GM19395 (cell line): Measurements from ENCODE around the gene FN3K.

Experiments used
- ATAC-seq: cut with Tn5 transposase; IDR thresholded peaks from one replicate; pipeline ENCODE4 v1.9.1; 2021; ENCODE audit warnings: mild to moderate bottlenecking, moderate library complexity; ENCODE audit not compliant: unreplicated experiment

The FN3K gene

DNA sequence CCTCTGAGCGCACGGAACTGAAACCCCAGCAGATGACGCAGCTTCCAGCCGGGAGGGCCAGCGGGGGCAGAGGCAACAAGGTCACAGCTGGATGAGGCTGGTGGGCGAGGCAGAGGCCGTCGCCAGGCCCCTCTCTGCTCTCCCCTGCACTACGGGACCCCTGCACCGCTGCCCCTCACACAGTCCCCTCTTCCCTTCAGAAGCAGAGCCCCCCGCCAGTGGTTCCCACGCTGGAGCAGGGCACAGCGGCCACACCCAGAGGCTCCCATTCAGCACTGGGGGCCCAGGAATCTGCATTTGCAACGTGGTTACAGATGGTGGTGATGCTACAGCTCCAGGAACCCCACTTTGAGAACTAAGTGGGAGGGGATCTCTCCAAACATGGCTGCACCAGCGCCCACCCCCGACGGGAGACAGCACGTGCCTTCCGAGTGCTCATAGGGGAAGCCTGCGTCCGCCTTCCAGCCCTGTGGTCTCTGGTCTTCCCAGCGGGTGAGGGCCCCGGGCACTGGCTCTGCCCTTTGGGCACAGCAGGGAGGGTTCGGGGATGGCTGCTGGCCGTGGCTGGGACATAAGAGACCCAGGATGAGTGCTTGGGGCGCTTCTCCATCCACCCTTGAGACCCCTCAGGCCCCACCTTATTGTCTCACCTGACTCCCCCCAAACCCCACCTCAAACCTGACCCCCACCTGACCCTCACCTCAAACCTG is 32.2 kb upstream of the FN3K start:
- no peak for ATAC-seq

- ATAC-seq, result no peak
Observed at GRCh38 chr17:82703935-82704865, 31.2 kb upstream of the FN3K start.

GRCh38 chr17:82704886-82705285 is 30.5 kb upstream of the FN3K start:
- no peak for ATAC-seq

GRCh38 chr17:82705756-82706155 is 29.7 kb upstream of the FN3K start:
- no peak for ATAC-seq

GRCh38 chr17:82709024-82709675 is 26.3 kb upstream of the FN3K start:
- no peak for ATAC-seq

- no peak for ATAC-seq
Observed at GRCh38 chr17:82709676-82710498, 25.5 kb upstream of the FN3K start.

DNA sequence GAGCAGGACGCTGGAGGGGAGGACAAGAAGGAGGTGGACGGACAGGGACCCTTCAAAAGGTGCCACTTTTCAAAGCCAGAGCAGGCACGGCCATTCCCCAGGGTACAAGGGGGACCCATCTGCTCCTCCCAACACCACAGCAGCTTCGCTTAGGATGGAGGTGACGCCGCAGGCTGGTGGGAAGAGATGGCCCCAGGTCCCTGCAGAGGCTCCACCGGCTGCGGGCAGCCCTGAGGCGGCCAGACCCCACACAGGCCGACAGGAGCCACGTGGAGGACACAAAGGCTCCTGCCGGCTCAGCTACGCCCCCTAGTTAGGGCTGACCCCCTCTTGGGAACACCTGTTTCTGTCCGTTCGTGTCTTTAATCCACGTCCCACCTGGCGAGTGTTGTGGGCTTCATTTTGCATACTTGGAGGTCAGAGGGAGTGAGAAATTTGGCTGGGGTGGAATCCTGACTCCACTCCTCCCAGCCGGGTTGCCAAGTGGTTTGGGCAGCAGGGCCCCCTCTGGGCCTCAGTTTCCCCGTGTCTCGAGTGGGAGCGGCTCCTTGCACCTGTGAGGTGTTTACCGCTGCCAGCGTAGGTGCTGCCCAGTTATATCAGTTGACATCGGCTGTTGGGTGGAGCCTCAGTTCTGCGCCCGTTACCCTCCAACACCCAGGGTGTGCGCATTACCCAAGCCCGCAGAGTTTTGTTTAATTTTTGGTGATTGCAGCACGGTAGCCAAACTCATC is 24.7 kb upstream of the FN3K start:
- no peak for ATAC-seq

DNA sequence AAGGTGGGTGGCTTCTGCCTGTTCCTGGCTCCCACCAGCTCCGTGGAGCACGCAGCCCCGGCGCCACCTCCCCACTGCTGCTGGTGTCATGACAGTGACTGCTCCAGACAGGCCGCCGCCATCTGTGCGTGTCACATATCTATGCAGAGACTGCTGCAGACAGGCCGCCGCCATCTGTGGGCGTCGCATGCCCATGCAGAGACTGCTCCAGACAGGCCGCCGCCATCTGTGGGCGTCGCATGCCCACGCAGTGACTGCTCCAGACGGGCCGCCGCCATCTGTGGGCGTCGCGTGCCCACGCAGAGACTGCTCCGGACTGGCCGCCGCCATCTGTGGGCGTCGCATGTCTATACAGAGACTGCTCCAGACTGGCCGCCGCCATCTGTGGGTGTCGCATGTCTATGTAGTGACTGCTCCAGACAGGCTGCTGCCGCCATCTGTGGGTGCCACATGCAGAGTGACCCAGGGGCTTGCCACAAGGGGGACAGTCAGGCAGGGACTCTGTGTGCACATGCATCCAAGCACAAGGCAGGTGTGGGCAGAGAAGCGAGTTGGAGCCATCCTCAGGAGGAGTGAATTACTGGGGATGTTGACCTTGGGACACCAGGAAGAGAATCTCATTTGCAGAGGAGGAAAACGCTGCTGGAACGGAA is 22.2 kb upstream of the FN3K start:
- no peak for ATAC-seq

DNA sequence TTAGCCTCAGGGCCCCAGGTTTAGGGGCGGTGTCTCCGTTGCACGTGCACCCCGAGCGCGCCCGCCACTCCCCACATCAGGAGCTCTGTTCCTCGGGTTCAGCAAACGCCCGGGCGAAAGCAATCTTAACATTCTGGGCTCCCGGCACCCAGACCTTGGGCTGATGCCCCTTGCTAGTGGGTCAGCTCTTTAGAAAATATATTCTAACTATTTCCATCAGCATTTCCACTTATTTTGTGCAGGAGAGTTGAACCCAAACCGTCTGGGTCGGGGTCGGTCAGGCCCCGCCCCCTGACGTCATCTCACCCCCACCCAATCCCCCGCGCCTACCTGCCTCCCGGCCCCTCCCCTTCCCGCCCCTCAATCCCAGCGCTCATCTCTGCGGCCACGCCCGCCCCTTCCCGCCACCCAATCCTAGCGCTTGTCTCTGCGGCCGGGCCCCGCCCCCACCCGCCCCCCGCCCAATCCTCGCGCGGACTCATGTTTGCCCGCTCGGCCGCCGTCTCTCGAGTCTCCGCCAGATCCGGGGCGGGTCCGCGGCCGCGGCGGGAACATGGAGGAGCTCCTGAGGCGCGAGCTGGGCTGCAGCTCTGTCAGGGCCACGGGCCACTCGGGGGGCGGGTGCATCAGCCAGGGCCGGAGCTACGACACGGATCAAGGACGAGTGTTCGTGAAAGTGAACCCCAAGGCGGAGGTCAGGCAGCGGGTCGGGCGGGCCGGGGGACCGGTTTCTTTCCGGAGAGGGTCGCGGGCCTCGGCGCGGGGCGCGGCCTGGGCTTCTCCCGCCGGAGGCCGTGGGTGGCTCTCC is 19.0 kb upstream of the FN3K start, which contains the start of gene FN3KRP:
Gene FN3KRP, plus strand, starts transcription at position 504 of the 808 bp plus-strand sequence. Its CDS starts 50 bp downstream, at position 554.
- peak; percentile 65 for ATAC-seq

DNA sequence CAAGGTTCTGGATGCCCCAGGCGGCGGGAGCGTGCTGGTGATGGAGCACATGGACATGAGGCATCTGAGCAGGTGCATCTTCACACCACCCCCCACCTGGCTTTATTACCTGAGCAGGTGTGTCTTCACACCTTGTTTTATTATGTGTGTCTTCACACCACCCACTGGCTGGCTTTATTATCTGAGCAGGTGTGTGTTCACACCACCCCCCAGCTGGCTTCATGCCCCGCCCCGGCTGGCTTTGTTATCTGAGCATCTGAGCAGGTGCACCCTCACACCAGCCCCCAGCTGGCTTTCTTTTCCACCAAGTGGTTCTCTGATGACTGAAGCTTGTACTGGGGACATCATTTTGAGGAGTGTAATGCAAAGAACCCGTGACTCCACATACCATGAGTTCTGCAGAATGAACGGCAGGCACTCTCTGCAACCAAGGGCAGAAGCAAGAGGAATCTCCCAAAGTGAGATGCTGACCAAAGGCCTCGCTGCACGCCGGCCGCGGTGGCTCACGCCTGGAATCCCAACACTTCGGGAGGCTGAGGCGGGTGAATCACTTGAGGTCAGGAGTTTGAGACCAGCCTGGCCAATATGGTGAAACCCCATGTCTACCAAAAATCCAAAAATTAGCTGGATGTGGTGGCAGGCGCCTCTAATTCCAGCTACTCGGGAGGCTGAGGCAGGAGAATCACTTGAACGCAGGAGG is 16.3 kb upstream of the FN3K start:
- ATAC-seq, result no peak

DNA sequence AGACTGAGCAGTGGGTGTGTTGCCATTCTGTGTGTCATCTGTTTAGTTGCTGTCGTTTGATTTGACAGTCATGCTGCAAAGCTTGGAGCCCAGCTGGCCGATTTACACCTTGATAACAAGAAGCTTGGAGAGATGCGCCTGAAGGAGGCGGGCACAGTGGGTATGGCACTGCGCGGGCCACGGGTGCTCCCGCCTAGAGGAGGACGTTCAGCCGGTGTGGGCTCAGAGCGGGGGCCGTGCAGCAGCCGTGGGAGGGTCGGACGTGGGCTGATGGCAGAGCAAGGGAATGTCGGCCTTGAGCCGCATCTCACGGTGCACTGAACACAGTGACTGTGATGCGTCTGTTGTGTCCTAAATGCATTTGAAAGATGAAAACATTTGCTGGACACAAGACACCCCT is 15.2 kb upstream of the FN3K start:
- ATAC-seq, result no peak

- ATAC-seq, result no peak
Observed at GRCh38 chr17:82722341-82723013, 12.9 kb upstream of the FN3K start.

DNA sequence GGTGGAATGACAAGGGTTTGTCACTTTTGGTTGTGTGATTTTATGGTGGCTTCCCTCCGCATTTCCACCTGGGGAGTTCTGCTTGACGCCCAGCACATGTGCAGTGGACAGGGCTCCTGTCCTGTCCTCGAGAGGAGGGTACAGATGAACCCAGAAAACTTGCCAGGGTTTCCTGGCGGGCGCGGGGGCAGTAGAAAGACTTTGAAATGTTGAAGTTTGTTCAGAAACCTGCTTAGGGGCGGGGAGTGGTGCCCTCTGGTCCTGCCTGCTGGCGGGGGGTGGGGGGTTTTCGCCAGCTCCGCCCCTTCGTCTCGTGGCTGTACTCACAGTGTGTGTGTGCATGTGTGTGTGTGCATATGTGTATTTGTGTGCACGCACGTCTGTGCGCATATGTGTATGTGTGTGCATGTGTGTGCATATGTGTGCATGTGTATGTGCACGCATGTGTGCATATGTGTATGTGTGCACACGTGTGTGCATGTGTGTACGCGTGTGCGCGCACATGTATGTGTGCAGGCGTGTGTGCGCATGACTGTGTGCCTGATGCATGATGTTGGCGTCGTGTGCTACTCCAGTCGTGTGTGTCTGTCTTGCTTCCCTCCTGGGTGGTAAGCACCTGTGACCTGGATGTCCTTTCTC is 12.1 kb upstream of the FN3K start:
- no peak for ATAC-seq

DNA sequence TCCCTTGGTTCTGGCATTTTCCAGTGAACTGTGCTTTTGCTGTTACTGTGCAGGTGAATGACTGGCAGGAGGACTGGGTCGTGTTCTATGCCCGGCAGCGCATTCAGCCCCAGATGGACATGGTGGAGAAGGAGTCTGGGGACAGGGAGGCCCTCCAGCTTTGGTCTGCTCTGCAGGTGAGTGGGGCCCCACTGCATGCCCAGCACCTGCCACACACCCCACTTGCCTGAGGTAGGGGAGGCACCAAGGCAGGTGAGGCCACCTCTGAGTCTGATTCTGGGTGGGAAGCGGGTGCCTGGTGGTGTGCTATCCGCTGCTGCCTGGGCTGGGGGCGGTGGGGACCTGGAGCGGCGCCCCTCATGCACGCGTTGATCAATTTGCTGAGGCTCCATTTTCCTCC is 9.0 kb upstream of the FN3K start:
- ATAC-seq, result no peak

- no peak for ATAC-seq
Observed at GRCh38 chr17:82729479-82730260, 5.7 kb upstream of the FN3K start.

DNA sequence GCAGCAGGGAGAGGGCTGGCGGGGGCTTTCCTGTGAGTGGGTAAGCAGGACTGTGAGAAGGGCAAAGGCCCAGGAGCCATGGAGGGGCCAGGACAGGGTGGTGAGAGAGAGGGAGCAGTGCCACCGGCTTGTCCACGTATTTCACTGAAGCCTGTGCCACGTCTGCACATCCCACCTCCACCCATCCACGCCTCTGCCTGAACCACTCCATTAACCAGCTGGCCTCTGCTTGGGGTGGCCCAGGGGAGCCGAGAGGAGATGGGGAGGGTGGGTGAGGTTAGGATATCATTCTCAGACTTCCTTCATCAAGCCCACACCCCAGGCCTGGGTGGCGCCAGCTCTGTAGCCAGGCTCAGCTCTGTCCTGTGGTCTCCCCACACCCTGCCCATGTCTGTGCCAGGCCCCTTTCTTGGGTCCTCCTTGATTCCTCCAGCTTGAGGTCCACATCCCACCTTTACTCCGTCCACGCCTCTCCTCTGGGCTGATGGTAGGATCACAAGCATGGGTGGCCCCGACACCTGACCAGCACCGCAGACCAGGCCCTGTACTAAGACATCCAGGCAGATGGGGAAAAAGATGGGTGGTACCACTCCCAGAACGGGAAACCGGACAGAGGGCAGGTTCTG is 3.2 kb upstream of the FN3K start:
- no peak for ATAC-seq
